Measurements from ENCODE around the gene PLPPR3.

Gene PLPPR3

GRCh38 chr19:782185-782877 lies 39.4 kb downstream of the PLPPR3 start:
- peak overlapping the region; percentile 99 for H3K27ac ChIP-seq
- no peak for TF ChIP-seq CTCF (conservative IDR thresholded peaks at IDR 0.05; ENCODE audit: low read depth)
- DNase-seq (ENCODE audit: low spot score): peak; percentile 70
- ChIA-PET POLR2A (ENCODE audit: low non-redundant PET) (no interaction called here), CTCF (interaction anchor here (0.6 kb wide), 1 partner anchor 21 kb away, joined by 4 read pairs; no protein-coding TSS in a partner anchor)

- ChIA-PET POLR2A (ENCODE audit: low non-redundant PET) (no interaction called here), CTCF (interaction anchor here (0.6 kb wide), 1 partner anchor 22 kb away, joined by 4 read pairs; no protein-coding TSS in a partner anchor)
- DNase-seq (ENCODE audit: low spot score): no peak
- peak overlapping the region; percentile 99 for H3K27ac ChIP-seq
- TF ChIP-seq CTCF (conservative IDR thresholded peaks at IDR 0.05; ENCODE audit: low read depth): no peak
These were observed 40.0 kb downstream of the PLPPR3 start for GRCh38 chr19:781800-782184.

- DNase-seq (ENCODE audit: low spot score): no peak
- ChIA-PET POLR2A (ENCODE audit: low non-redundant PET) (no interaction called here), CTCF (no interaction called here)
- peak overlapping the region; percentile 99 for H3K27ac ChIP-seq
- TF ChIP-seq CTCF (conservative IDR thresholded peaks at IDR 0.05; ENCODE audit: low read depth): no peak
These were observed 40.8 kb downstream of the PLPPR3 start for GRCh38 chr19:780935-781334.

- no peak for TF ChIP-seq CTCF (conservative IDR thresholded peaks at IDR 0.05; ENCODE audit: low read depth)
- CTCF ChIA-PET: interaction anchor here (0.6 kb wide), 1 partner anchor 209 kb away, joined by 3 read pairs; no protein-coding TSS in a partner anchor
- peak overlapping the region; percentile 99 for H3K27ac ChIP-seq
- DNase-seq (ENCODE audit: low spot score): peak; percentile 92
- POLR2A ChIA-PET (ENCODE audit: low non-redundant PET): interaction anchor here (0.8 kb wide), 1 partner anchor 20 kb away, joined by 3 read pairs; no protein-coding TSS in a partner anchor
These were observed 42.7 kb downstream of the PLPPR3 start for GRCh38 chr19:778910-779653.

GRCh38 chr19:776549-776948 lies 45.2 kb downstream of the PLPPR3 start:
- ChIA-PET CTCF (no interaction called here), POLR2A (ENCODE audit: low non-redundant PET) (no interaction called here)
- H3K27ac ChIP-seq: peak overlapping the region; percentile 65
- DNase-seq (ENCODE audit: low spot score): no peak
- TF ChIP-seq CTCF (conservative IDR thresholded peaks at IDR 0.05; ENCODE audit: low read depth): no peak

GRCh38 chr19:772730-773436 lies 48.9 kb downstream of the PLPPR3 start:
- CTCF ChIA-PET: interaction anchor here (0.7 kb wide), 1 partner anchor 83 kb away, joined by 5 read pairs; no protein-coding TSS in a partner anchor

More at GRCh38 chr19:772730-773436, 48.9 kb downstream of the PLPPR3 start:
- no peak for TF ChIP-seq CTCF (conservative IDR thresholded peaks at IDR 0.05; ENCODE audit: low read depth)
- H3K27ac ChIP-seq: peak overlapping the region; percentile 68
- DNase-seq (ENCODE audit: low spot score): no peak
- POLR2A ChIA-PET (ENCODE audit: low non-redundant PET): interaction anchor here (0.6 kb wide), 2 partner anchors 76 to 121 kb away, joined by 4 to 6 read pairs; no protein-coding TSS in a partner anchor

All from RWPE1 (cell line).